ENCODE results near the gene PAGR1. TPM values are rescaled to one million over a fixed set of nuclear protein-coding genes. Genes with fewer than 3 reads are reported as not detected.

PAGR1 gene
- total and polyA plus RNA-seq, 9 of the 15 experiments (the other 6 are each of a cell fraction or from before 2014, with no cell fraction given) = 1.4 to 58.2 (median 16.8) TPM

GRCh38 chr16:29783094-29783953 lies 32.6 kb upstream of the PAGR1 start (continued):
- TF ChIP-seq HDAC8 (tag; IDR thresholded peaks at IDR 0.05) (peak; percentile 95), ZNF23 (CRISPR knock-in tag; IDR thresholded peaks at IDR 0.05) (peak; percentile 78), ZNF449 (CRISPR knock-in tag; IDR thresholded peaks at IDR 0.05) (peak; percentile 97), ZNF766 (CRISPR knock-in tag; conservative IDR thresholded peaks at IDR 0.05) (peak; percentile 95), E2F3 (CRISPR knock-in tag; IDR thresholded peaks at IDR 0.05) (peak; percentile 77; the same call in 1 of the 2 replicates), CXXC5 (CRISPR knock-in tag; IDR thresholded peaks at IDR 0.05) (peak; percentile 70), DIDO1 (tag; IDR thresholded peaks at IDR 0.05; ENCODE audit: low read depth) (peak; percentile 78; the same call in 1 of the 2 replicates), CBFA2T3 (IDR thresholded peaks at IDR 0.05) (peak; percentile 75), ZNF165 (CRISPR knock-in tag; IDR thresholded peaks at IDR 0.05; ENCODE audit: borderline replicate concordance) (peak; percentile 65; the same call in 1 of the 2 replicates), DMBX1 (CRISPR knock-in tag; IDR thresholded peaks at IDR 0.05; ENCODE audit: borderline replicate concordance) (peak; percentile 83), KLF13 (tag; IDR thresholded peaks at IDR 0.05; ENCODE audit: borderline replicate concordance, low read depth) (0 out of 2 replicates have a peak, but pooled peaks have one; percentile 46), TAF7 (tag; IDR thresholded peaks at IDR 0.05) (peak; percentile 83), RNF219 (CRISPR knock-in tag; IDR thresholded peaks at IDR 0.05) (peak; percentile 84), HINFP (tag; conservative IDR thresholded peaks at IDR 0.05; ENCODE audit: low read depth) (peak; percentile 90), HOMEZ (CRISPR knock-in tag; IDR thresholded peaks at IDR 0.05) (peak; percentile 81; the same call in 1 of the 2 replicates), ZNF384 (IDR thresholded peaks at IDR 0.05; ENCODE audit: low read depth, low read length) (peak; percentile 47; the same call in 1 of the 2 replicates), HSF4 (CRISPR knock-in tag; IDR thresholded peaks at IDR 0.05; ENCODE audit: borderline replicate concordance) (peak; percentile 60; the same call in 1 of the 2 replicates), NBN (IDR thresholded peaks at IDR 0.05; ENCODE audit: low read depth) (0 out of 2 replicates have a peak, but pooled peaks have one; percentile 28), L3MBTL2 (IDR thresholded peaks at IDR 0.05) (peak; percentile 25; the same call in 1 of the 2 replicates), ZNF79 (CRISPR knock-in tag; IDR thresholded peaks at IDR 0.05; ENCODE audit: low read depth) (peak; percentile 89), ZKSCAN8 (CRISPR knock-in tag; IDR thresholded peaks at IDR 0.05) (peak; percentile 84; the same call in 1 of the 2 replicates)

Measured in K562 (cell line).